Heart right ventricle (tissue), 16 donors: ENCODE results near the gene HS6ST3. TPM values are rescaled to one million over a fixed set of nuclear protein-coding genes. Genes with fewer than 3 reads are reported as not detected.

Source experiments
- ATAC-seq, 8 donors: fragments of 200-7000 bp; cut with Tn5 transposase; one replicate each; pipeline ENCODE4 v1.9.1; 2020; ENCODE audit warnings: mild to moderate bottlenecking in 8 of 8, moderate library complexity in 8 of 8, moderate number of reproducible peaks in 1 of 8
- DNase-seq, 2 donors: peaks; one replicate each; pipeline ENCODE4 v3.0.0-alpha.2; 2020
- H3K27ac ChIP-seq, 10 donors: fragments of 200-600 bp; sonication (generic) in 2 of 10; one replicate each; pipeline versions ENCODE4 v1.5.0 to v1.8.0; 2020 to 2022; ENCODE audit warnings: mild to moderate bottlenecking in 3 of 10
- H3K27me3 ChIP-seq, 7 donors: fragments of 200-600 bp; one replicate each; pipeline ENCODE4 v1.8.0; 2021 to 2022; ENCODE audit warnings: mild to moderate bottlenecking in 2 of 7
- H3K36me3 ChIP-seq, 9 donors: fragments of 200-600 bp; sonication (generic) in 1 of 9; one replicate each; pipeline versions ENCODE4 v1.5.0 to v1.8.0; 2020 to 2022; ENCODE audit warnings: mild to moderate bottlenecking in 2 of 9
- H3K4me1 ChIP-seq, 9 donors: fragments of 200-600 bp; sonication (generic) in 1 of 9; one replicate each; pipeline versions ENCODE4 v1.5.0 to v1.8.0; 2020 to 2022; ENCODE audit warnings: mild to moderate bottlenecking in 4 of 9
- H3K4me3 ChIP-seq, 10 donors: fragments of 200-600 bp; sonication (generic) in 2 of 10; one replicate each; pipeline versions ENCODE4 v1.5.0 to v1.8.0; 2020 to 2022; ENCODE audit warnings: mild to moderate bottlenecking in 7 of 10, moderate library complexity in 2 of 10
- H3K9me3 ChIP-seq, 11 donors: fragments of 200-600 bp in 10 of 11; sonication (generic) in 2 of 11; one replicate each; pipeline versions ENCODE4 v1.5.0 to v1.8.0; 2013 to 2022; ENCODE audit warnings: mild to moderate bottlenecking in 2 of 11, control low read depth in 1 of 11, moderate library complexity in 1 of 11
- CTCF ChIP-seq, 9 donors: fragments of 200-600 bp; sonication (generic) in 2 of 9; IDR thresholded peaks; one replicate each; pipeline versions ENCODE4 v1.5.0 to v1.8.0; 2021 to 2022; ENCODE audit warnings: antibody characterized with exemption in 9 of 9, mild to moderate bottlenecking in 5 of 9, moderate library complexity in 1 of 9
- WGBS, 2 donors: extraction: QIAGEN DNeasy Blood & Tissue Kit; methylation state at CpG; one replicate each; pipeline ENCODE4 v1.1.7; 2013; ENCODE audit warnings: inconsistent platforms in 1 of 2; 5-methylcytosine and 5-hydroxymethylcytosine counted together
- intact Hi-C, 10 donors: fragments of 100-400 bp; cut with DNase I; formaldehyde crosslinking; loops; one replicate each; pipeline versions ENCODE4 v1.11.1 to v1.14.2; 2022
- polyA plus RNA-seq, 2 donors: library from polyadenylated mRNA; stranded (reverse); fragments of 200-250 nt; gene quantifications; one replicate each; pipeline ENCODE4 v1.2.3, GENCODE V29; 2013
- total RNA-seq, 10 donors: library from RNA; stranded (reverse); fragmentation: NEBNext Ultra II Directional in 3 of 10; extraction: Animal tissue kit (Norgen Biotek cat#: 25700) in 3 of 10; gene quantifications; one replicate each; pipeline versions ENCODE4 v1.2.1 to v1.2.4, GENCODE V29; 2021 to 2023
- donor health status: Arrhythmogenic right ventricular cardiomyopathy.
- donor health status: ischemic (EF 13 %, LVEDD 7.1; RV severe dilation, severe dysfunction).
- donor health status: healthy with polysubstance abuse.
- donor health status: DM: no; HTN: yes; CAD: no.
- donor health status: DM: no; HTN: no; CAD: no.
- donor health status: ischemic (EF 25% LVEDD 6.9; RV normal size, moderate dysfunction).
- donor health status: ischemic (EF 25% LVEDD 5.7; RV mildly dilated, moderate dysfunction).
- donor health status: healthy.
- donor health status: DM: yes; HTN: yes; CAD: no.
- donor health status: Ischemic cardiomyopathy.
- donor health status: ischemic (EF 35%, LVEDD 5.7; RV mildly dilated, moderate dysfunction).
- donor health status: nonischemic (EF 11% LVEDD 7.7; RV severe dilation, severe dysfunction).
- donor health status: DM: yes; HTN: yes; CAD: no.
- donor health status: PGD.
- donor health status: ischemic (EF 29% LVEDD 5.4; RV normal size, mild dysfunction).
- donor health status: nonischemic (EF 23%, LVEDD 6.1; RV moderate dilation, normal function).

HS6ST3 gene
- total and polyA plus RNA-seq, 12 donors = 0.01 to 7.6 (median 1.2) TPM

GRCh38 chr13:96090240-96091101, 564 bp downstream of the HS6ST3 start:
- peak in 1 of 2 donors; percentile 11 for DNase-seq
- H3K27ac ChIP-seq = no peak overlapping the region
- TF ChIP-seq CTCF (IDR thresholded peaks at IDR 0.05) = no peak
- no peaks in the 10 kb centered on the region for H3K36me3 ChIP-seq
- peaks cover 10 to 93% (median 86%) of the 10 kb centered on the region in 7 donors for H3K27me3 ChIP-seq
- H3K4me1 ChIP-seq = peaks cover 0 to 16% (median 5%) of the 10 kb centered on the region in 9 donors
- 0 to 1% methylated on average over 78 to 133 of the region's 133 CpGs for WGBS, 2 donors
- intact Hi-C loops = no loop called here
- peak in 2 of 8 donors; percentile 30 to 34 for ATAC-seq
- H3K4me3 ChIP-seq = peak overlapping the region in 9 of 10 donors; percentile 32 to 59 (median 44)
- H3K9me3 ChIP-seq = no peaks in the 10 kb centered on the region

GRCh38 chr13:96091164-96092117, 1.5 kb downstream of the HS6ST3 start:
- intact Hi-C loops = no loop called here
- DNase-seq (peak; percentile 10 to 23), ATAC-seq (peak in 5 of 8 donors; percentile 32 to 74 (median 51))
- 1 to 2% methylated on average over 55 to 57 of the region's 57 CpGs for WGBS, 2 donors
- Histone ChIP-seq H3K27me3 (peaks cover 10 to 86% (median 77%) of the 10 kb centered on the region in 7 donors), H3K27ac (no peak overlapping the region), H3K4me1 (peaks cover 0 to 16% (median 5%) of the 10 kb centered on the region in 9 donors), H3K4me3 (peak overlapping the region in 9 of 10 donors; percentile 27 to 54 (median 38)), H3K9me3 (no peaks in the 10 kb centered on the region), H3K36me3 (no peaks in the 10 kb centered on the region)
- TF ChIP-seq CTCF (IDR thresholded peaks at IDR 0.05) = no peak

- ATAC-seq (no peak), DNase-seq (no peak)
- intact Hi-C loops = no loop called here
- H3K27ac ChIP-seq = no peak overlapping the region
- no peaks in the 10 kb centered on the region for H3K36me3 ChIP-seq
- H3K27me3 ChIP-seq = peaks cover 7 to 74% (median 58%) of the 10 kb centered on the region in 7 donors
- H3K4me3 ChIP-seq = no peak overlapping the region
- H3K9me3 ChIP-seq = no peaks in the 10 kb centered on the region
- peaks cover 0 to 16% (median 5%) of the 10 kb centered on the region in 9 donors for H3K4me1 ChIP-seq
- no peak for TF ChIP-seq CTCF (IDR thresholded peaks at IDR 0.05)
Measured at GRCh38 chr13:96093296-96094006, 3.5 kb downstream of the HS6ST3 start.
